ENCODE results near the gene CR1L.
"Not testable (repeated sequence)": the region's sequence is repeated elsewhere in the genome, so short reads cannot be mapped to it uniquely, and the experiment has no call there.

Gene CR1L

DNA sequence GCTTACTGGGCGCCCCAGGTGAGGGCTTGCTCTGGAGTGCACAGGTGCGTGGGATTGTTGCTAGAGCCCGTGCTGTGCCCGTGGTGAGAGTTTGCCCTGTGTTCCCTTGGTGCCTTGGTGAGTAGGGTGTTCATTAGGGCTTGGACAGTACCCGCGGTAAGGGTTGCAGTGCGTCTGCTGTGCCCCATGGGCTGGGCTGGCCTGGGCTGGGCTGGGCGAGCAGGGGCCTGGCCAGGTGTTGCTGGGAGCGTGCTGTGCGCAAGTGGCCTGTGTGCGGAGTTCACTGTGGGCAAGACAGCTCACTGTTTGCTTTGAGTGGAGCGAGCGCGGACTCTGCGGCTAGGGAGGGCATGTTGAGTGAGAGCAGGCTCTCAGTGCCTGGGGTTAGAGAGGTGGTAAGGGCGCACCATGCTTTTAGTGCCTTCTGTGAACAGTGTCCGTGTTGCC is 725 bp downstream of the CR1L start:
- DNase-seq (ENCODE audit: extremely low read depth in 1 of 2, low read depth in 1 of 2) = no peak

DNA sequence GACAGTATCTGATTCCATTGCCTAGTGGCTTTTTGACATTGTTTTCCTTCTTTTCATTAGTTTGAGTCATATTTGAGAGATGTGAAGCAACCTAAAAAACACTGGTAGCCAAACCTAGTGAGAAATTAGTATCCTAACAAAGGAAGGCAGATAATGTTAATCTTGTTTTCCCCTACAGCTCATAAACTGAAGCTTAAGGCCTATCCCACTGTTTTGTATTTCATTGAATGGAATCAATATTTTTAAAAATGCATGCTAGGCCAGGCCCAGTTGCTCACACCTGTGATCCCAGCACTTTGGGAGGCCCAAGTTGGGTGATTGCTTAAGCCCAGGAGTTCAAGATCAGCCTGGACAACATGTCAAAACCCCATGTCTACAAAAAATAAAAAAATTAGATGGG is 1.2 kb downstream of the CR1L start:
- no peak for DNase-seq (ENCODE audit: extremely low read depth in 1 of 2, low read depth in 1 of 2)

DNA sequence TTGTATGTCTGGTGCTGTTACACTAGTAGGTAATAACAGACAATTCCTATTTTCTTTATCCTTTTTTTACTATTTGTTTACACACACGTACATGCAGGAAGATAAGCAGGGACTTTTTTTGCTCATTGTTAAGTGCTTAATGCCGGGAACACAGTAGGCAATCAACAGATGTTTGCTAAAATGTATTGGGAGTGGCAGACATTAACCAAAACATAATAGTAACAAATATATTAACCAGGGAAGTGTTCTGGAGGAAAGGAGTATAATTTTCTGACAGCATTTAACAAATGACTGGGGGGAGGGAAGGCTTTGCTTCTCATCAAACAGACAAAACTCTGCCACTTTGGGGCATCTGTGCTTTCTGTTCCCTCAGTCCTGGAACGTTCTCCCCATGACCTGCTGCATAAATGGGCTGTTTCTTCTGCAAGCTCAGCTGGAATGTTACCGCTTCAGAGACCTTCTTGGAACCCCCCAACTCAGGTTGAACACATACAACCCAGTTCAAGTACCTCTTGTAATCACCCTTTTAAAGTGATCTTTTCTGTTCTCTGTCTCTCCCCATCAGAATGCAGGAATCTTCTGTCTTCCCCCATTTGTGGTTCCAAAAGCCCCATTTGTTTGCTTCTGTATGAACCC is 2.1 kb downstream of the CR1L start:
- no peak for DNase-seq (ENCODE audit: extremely low read depth in 1 of 2, low read depth in 1 of 2)

DNA sequence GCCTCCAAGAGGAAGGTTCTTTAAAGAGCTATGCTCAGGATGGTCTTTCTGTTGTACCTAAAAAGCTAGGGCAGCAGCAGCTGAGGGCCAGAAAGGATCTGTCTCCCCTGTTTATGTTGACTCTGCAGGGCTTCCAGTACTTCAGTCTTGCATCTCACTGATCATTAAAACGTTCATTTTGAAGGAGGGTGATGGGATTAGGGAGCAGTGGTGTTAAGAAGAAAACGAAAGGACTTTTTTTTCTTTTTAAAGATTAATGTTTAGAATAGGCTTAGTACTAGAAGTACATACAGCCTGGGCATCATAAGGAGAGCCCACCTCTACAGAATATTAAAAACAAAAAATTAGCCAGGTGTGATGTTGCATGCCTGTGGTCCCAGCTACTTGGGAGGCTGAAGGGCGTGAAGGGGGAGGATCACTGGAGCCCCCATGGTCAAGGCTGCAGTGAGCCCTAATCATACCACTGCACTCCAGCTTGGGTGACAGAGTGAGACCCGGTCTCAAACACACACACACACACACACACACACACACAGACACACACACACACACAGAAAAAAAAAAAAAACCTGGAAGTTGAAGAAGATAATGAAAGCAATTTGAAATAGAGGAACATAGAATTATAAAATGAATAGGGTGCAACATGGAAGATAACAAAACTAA is 2.9 kb downstream of the CR1L start:
- DNase-seq (ENCODE audit: extremely low read depth in 1 of 2, low read depth in 1 of 2) = no peak

DNA sequence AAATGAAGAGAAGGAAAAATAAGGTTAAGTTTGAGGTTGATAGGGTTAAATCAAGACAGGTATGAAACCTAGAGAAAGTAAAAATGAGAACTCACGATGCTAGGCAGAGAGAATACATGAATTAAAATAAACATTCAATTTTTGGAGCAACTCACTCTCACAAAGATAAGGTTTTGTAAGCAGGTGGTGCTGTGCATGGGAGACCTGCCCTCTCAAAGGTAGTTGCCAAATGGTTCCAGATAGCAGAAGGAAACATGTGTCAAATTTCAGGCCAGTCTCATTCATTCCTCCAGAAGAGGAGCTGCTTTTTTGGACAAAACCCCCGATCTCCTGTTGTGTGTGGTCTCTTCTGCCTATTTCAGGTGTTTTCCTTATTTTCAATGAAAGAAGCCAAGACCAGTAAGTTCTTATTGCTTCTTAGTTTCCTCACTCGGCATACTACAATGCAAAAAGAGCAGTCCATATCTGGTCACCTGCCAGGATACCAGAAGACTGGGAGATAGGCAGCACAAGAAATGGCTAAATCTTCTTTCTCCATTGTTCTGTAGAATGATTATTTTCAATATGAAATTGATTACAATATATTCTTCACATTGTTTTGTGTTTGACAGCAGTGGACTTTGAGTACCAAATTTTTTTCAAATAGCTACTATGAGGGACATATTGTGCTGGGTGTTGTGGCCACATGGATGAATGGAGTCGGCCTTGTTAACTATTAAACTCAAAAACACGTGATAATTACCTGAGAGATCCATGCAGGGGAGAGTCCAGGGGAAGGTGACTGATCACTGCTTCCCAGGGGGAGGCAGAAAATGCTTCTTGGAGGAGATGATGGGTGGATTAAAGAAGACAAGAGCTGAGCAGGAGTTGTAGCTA is 3.6 kb downstream of the CR1L start:
- DNase-seq (ENCODE audit: extremely low read depth in 1 of 2, low read depth in 1 of 2) = no peak

DNA sequence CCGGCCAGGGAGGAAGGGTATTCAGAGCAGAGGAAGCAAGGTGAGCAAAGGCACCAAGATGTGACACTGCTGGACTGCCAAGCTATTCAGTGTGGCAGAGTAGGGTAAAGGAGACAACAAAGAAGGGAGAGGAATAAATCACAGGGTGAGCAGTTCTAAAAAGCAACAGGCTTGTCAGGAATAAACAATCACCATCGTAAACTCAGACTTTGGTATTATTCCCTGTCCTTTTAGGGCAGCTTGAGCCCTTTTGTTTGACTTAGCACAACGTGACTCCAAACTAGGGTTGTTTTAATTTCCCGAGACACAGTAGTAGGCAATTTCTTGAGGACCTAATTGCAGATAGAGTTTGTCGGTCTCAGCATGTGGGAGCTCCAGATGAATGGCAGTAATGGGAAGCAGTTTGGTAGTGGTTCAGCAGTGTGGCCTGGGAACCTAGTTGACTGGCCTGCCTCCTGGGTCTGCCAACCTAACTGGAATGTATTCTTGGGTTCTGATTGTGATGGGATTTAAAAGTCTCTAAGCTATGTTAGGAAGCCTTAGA is 4.3 kb downstream of the CR1L start:
- DNase-seq (ENCODE audit: extremely low read depth in 1 of 2, low read depth in 1 of 2) = no peak

DNA sequence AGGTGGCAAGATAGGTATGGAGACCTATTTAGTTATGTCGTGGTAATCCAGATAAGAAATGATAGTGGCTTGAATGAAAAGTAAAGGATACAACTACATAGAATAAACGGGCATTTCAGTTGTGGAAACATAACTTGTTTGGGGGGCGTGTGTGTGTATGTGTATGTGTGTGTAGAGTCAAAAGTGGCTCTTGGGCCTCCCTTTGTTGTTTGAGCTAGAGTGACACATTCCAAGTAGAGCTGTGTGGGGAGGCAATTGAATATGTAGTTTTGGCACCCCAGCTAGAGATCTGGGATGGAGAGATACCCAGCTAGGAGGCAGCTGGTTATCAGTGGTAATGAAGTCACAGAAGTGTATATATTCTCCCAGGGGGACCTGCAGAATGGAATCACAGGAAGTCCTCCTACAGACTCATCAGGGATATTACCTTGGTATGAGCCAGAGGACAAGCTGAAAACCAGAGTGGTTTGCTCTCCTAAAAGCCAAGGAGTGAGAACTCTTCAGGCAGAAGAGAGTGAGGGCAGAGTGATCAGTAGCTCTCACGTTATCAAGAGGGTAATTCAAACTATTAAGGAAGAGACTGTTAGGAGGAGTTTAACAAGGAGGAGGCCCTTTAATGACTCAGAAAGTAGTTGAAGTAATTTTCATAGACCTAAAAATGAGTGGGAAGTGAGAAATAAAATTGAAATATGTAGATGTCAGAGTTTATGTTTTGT is 5.1 kb downstream of the CR1L start:
- no peak for DNase-seq (ENCODE audit: extremely low read depth in 1 of 2, low read depth in 1 of 2)

DNA sequence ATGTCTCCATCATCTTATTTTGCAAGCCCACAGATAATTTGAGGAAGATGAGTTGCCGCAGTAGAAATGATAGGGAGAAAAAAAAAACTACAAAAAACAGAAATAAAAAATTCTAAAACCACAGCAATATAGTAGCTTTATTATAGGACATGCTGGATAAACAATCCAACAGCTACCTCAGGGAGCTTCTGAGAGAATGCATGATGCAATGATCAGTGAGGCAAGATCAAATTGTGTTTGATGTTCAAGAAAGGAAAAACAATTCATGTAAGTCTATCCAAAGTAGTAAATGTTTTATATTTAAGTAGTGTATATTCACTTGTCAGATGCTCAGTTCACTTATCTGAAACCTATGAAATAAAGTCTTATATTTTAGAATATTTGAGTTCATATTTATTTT is 6.7 kb downstream of the CR1L start:
- no peak for DNase-seq (ENCODE audit: extremely low read depth in 1 of 2, low read depth in 1 of 2)

DNA sequence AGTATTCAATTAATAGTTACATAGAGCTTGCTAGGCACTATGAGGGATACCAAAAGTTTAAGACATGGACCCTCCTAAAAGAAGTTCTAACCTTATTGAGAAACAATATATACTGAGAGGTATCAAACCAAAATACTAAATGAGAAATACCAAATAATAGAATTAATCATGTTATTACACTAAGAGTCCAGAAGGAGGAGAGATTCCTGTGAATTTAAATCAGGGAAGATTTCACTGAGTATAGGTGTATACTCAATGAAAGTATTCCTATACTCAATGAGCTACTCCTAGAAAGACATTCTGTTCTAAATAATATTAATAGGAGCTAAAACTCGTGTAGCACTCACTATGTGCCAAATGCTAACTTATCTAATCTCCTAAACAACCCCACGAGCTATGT is 9.4 kb downstream of the CR1L start:
- no peak for DNase-seq (ENCODE audit: extremely low read depth in 1 of 2, low read depth in 1 of 2)

DNA sequence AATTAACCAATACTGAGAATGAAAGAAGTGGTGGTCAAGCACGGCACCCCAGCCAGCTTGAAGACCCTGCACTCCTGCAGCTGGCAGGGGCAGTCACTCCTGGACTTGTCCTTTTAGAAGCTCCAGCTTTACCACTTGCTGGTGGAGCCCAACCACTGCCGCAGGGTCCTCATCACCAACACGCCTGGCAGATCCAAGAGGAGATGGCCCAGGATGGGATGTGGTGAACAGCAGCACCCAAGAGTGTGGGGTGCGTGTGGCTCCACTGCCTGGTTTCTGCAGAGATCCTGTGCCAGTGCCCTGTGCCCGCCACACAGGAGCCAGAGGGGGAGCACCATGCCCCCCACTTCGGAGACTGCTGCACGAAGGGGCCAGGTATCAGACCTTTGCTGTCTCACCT is 13.5 kb downstream of the CR1L start:
- no peak for DNase-seq (ENCODE audit: extremely low read depth in 1 of 2, low read depth in 1 of 2)

DNA sequence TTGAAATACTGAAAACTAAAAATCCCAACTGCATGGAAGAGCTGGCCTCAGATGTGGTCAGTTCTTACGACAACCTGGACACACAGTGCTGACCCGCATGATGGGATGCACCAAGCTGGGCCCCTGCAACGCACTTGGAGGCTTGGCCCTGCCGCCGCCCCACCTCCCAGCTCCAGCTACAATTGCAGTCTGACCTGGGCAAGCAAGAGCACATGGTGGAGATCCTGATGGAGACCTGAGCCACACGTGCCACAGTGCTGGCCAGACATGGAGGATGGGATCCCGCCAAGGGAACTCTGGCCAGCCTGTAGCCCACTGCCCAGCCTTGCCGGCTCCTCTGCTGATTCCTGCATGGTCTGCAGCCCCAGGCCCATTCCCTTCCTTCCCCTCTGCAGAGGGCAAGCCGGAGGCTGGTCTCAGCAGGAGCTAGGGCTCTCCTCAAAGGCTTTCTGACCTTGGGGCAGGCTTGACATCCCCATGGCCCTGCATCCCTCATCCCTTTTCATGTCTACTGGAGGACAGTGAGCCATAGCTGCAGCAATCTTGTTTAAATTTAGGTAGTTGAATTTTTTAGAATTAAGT is 14.1 kb downstream of the CR1L start:
- no peak for DNase-seq (ENCODE audit: extremely low read depth in 1 of 2, low read depth in 1 of 2)

DNA sequence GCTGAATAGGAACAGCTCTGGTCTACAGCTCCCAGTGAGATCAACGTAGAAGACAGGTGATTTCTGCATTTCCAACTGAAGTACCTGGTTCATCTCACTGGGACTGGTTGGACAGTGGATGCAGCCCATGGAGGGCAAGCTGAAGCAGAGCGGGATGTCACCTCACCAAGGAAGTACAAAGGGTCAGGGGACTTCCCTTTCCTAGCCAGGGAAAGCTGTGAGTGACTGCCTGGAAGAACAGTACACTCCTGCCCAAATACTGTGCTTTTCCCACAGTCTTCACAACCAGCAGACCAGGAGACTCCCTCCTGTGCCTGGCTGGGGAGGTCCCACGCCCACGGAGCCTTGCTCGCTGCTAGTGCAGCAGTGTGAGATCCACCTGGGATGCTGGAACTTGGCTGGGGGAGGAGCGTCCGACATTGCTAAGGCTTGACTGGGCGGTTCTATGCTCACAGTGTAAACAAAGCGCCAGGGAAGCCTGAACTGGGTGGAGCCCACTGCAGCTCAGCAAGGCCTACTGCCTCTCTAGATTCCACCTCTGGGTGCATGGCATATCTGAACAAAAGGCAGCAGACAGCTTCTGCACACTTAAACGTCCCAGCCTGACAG is 14.7 kb downstream of the CR1L start:
- DNase-seq (ENCODE audit: extremely low read depth in 1 of 2, low read depth in 1 of 2) = no peak

DNA sequence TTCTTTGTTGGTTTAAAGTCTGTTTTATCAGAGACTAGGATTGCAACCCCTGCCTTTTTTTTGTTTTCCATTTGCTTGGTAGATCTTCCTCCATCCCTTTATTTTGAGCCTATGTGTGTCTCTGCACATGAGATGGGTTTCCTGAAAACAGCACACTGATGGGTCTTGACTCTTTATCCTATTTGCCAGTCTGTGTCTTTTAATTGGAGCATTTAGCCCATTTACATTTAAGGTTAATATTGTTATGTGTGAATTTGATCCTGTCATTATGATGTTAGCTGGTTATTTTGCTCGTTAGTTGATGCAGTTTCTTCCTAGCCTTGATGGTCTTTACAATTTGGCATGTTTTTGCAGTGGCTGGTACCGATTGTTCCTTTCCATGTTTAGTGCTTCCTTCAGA is 16.5 kb downstream of the CR1L start:
- DNase-seq (ENCODE audit: extremely low read depth in 1 of 2, low read depth in 1 of 2) = not testable (repeated sequence)

DNA sequence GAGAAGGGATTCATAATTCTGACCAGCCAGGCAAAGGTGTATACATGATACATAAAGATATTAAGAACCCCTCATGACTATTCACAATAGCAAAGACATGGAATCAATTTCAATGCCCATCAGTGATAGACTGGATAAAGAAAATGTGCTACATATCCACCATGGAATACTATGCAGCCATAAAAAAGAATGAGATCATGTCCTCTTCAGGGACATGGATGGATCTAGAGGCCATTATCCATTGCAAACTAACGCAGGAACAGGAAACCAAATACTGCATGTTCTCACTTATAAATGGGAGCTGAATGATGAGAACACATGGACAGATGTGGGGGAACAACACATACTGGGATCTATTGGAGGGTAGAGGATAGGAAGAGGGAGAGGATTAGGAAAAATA is 21.4 kb downstream of the CR1L start:
- no peak for DNase-seq (ENCODE audit: extremely low read depth in 1 of 2, low read depth in 1 of 2)

DNA sequence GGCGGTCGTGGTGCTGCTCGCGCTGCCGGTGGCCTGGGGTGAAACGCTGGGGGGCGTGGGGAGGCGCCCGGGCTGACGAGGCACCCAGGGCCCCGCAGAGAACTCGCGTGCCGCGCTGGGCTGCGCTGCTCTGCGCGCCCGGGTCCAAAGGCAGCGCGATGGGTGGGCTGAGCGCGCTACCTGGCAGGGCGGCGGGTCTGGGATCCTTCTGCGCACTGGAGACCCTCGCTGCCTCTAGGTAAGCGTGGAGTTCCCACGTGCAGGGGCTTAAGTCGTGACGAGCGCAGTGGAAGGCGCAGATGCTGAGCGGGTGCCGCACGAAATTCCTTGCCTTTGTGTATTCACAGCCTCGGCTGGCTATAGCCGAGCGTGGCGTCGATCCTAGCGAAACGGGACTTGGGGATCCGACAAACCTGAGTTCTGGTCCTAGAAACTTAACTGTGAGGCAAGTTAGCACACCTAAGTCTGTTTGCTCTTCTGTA is 24.6 kb downstream of the CR1L start:
- DNase-seq (ENCODE audit: extremely low read depth in 1 of 2, low read depth in 1 of 2) = no peak

DNA sequence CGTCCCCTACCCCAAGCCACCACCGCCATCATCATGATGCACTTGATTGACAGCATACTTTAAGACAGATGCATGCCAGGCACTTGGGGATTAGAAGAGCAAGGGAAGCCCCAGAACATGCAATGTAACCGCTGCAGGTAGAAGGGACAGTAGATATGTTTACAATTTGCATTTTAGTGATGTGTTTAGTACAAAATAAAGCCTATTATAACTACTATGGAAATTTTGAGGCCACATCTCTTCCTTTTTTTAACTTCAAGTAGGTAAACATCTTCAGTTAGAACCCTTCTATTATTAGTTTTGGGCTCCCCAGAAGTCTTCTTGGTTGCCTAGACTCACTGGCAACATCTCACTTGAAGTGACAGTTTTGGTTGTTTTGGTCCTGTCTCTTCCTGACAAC is 25.3 kb downstream of the CR1L start:
- no peak for DNase-seq (ENCODE audit: extremely low read depth in 1 of 2, low read depth in 1 of 2)

DNA sequence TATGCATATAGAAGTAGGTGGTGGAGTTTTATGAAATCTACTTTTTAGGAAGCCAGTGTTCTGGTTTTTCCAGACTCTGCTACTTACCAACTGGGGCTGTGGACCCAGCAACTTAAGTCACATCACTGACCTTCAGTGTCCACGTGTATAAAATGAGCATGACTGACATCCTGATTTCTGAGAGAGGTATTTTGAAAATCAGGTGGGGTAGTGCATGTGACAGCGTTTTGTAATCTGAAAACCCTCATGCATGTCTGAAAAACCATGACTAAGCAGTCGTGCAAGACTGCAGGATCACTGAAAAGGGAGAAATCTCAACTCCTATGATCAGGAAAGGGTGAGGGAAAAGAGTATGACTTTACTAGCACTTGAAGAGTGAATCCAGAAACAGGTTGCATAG is 26.1 kb downstream of the CR1L start:
- no peak for DNase-seq (ENCODE audit: extremely low read depth in 1 of 2, low read depth in 1 of 2)

DNA sequence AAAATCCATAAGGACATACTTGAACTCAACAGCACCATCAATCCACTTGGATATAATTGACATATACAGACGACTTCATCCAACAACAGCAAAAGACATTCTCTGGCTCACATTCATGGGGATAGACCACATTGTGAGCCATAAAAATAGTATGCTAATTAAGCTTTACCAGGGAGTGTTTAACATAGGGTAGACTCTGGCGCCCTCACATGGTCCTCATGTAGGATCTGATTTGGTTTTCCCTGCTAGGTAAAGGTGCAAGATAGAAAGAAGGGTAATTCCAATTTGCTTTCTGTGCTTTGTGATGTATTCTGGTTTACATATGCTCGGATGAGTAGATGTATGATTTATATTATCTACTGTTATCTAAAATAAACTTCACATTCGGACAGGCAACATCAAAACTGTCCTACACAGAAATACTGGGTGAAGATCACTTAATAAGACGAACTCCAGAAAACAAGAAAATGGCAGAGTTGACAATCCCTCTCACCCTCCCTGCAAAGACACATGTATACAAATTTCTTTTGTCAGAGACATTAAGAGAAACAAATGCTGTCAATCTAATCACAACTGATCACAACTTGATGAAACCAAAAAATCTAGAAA is 27.7 kb downstream of the CR1L start:
- no peak for DNase-seq (ENCODE audit: extremely low read depth in 1 of 2, low read depth in 1 of 2)

DNA sequence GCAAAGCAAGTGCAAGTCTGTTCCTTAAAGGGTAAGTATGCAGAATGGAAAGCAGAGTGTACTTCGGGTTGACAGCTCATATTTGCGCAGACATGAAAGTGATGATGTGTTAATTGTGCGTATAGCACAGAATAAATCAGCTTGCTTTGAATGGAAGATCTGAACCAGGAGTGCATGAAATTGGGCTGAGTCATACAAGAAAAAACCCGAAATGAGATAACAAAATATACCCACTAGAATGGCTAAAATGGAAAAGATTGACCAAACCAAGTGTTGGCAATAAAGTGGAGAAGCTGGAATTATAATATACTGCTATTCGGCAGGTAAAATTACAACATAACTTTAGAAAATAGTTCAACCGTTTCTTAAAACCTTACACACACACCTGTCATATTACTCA is 28.5 kb downstream of the CR1L start:
- DNase-seq (ENCODE audit: extremely low read depth in 1 of 2, low read depth in 1 of 2) = no peak

DNA sequence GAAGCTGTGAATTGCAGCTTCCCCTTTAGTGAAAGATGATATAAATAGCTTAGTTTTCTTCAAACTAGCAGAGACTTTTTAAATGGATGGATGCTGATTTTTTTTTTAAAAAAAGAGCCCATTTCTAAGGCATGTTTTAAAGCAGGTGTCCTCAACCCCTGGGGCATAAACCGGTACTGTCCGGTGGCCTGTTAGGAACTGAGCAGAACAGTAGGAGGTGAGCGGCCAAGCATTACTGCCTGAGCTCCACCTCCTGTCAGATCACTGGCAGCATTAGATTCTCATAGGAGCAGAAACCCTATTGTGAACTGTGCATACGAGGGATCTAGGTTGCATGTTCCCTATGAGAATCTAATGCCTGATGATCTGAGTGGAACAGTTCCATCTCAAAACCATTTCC is 31.2 kb downstream of the CR1L start:
- DNase-seq (ENCODE audit: extremely low read depth in 1 of 2, low read depth in 1 of 2) = no peak
